Bronchial epithelial cell (primary cell): Measurements from ENCODE around the gene VPS4A. TPM values are rescaled to one million over a fixed set of nuclear protein-coding genes. Genes with fewer than 3 reads are reported as not detected.

Experiments
- DNase-seq: peaks from one replicate; pipeline ENCODE4 v3.0.0-alpha.2; 2010; ENCODE audit warnings: low read depth
- FAIRE-seq: peaks from 2 replicates; lab custom pipeline; 2011; peaks lifted over from hg19 to GRCh38; lab: Jason Lieb, UNC
- H3K27me3 ChIP-seq: 2 replicates; pipeline ENCODE4 v1.5.1; 2011; ENCODE audit warnings: low read length; ENCODE audit not compliant: control insufficient read depth, insufficient read depth
- H3K36me3 ChIP-seq: 2 replicates; pipeline ENCODE4 v1.5.1; 2011; ENCODE audit warnings: low read length; ENCODE audit not compliant: control insufficient read depth, insufficient read depth
- H3K4me3 ChIP-seq: 2 replicates; pipeline ENCODE4 v1.5.1; 2011; ENCODE audit warnings: mild to moderate bottlenecking, low read depth, low read length, control low read depth
- CTCF ChIP-seq: IDR thresholded peaks from 2 replicates; pipeline ENCODE4 v1.5.1; 2011; ENCODE audit warnings: mild to moderate bottlenecking, moderate library complexity, low read length, control low read depth, inconsistent platforms; ENCODE audit not compliant: insufficient read depth, severe bottlenecking
- total RNA-seq: library from RNA; depleted of rRNA; stranded (reverse); fragments of >200 nt; gene quantifications from 2 replicates; pipeline ENCODE4 v1.2.1, GENCODE V29; 2014

Gene VPS4A
- total RNA-seq, 1 donor from 2014 or later, result 41.9 TPM

DNA sequence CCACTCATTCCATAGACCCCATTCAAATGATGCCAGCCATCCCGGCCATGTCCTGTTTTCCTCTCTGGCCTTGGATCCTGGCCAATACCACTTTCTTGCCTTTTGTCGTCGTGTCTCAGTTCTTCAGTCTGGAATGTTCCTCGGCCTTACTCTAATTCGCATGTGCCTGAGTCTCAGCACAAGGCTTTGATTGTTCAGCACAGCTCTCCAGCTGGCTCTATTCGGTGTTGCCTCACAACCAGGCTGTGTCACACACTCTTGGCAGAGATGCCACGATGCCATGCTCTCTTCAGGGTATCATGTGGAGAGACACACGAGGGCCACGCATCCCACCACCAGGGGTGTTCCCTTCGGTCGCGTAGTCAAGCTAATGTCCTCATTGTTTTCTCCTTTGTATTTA, 1.8 kb upstream of the VPS4A start:
- no peak for DNase-seq
- no peak for FAIRE-seq
- Histone ChIP-seq H3K4me3 (no peak overlapping the region), H3K36me3 (peaks cover 3% of the 10 kb centered on the region), H3K27me3 (no peaks in the 10 kb centered on the region)
- no peak for TF ChIP-seq CTCF

GRCh38 chr16:69311533-69312387, 610 bp downstream of the VPS4A start:
- Histone ChIP-seq H3K27me3 (no peaks in the 10 kb centered on the region), H3K4me3 (peak overlapping the region; percentile 58), H3K36me3 (peaks cover 17% of the 10 kb centered on the region)
- no peak for FAIRE-seq
- peak; percentile 42 for DNase-seq
- TF ChIP-seq CTCF, result no peak

GRCh38 chr16:69313469-69313868, 2.3 kb downstream of the VPS4A start:
- Histone ChIP-seq H3K27me3 (no peaks in the 10 kb centered on the region), H3K36me3 (peaks cover 26% of the 10 kb centered on the region), H3K4me3 (no peak overlapping the region)
- no peak for DNase-seq
- TF ChIP-seq CTCF, result no peak
- FAIRE-seq, result no peak

- DNase-seq (no peak), FAIRE-seq (no peak)
- Histone ChIP-seq H3K4me3 (no peak overlapping the region), H3K27me3 (no peaks in the 10 kb centered on the region), H3K36me3 (peaks cover 35% of the 10 kb centered on the region)
- no peak for TF ChIP-seq CTCF
Measured at GRCh38 chr16:69314534-69314933, 3.4 kb downstream of the VPS4A start.

DNA sequence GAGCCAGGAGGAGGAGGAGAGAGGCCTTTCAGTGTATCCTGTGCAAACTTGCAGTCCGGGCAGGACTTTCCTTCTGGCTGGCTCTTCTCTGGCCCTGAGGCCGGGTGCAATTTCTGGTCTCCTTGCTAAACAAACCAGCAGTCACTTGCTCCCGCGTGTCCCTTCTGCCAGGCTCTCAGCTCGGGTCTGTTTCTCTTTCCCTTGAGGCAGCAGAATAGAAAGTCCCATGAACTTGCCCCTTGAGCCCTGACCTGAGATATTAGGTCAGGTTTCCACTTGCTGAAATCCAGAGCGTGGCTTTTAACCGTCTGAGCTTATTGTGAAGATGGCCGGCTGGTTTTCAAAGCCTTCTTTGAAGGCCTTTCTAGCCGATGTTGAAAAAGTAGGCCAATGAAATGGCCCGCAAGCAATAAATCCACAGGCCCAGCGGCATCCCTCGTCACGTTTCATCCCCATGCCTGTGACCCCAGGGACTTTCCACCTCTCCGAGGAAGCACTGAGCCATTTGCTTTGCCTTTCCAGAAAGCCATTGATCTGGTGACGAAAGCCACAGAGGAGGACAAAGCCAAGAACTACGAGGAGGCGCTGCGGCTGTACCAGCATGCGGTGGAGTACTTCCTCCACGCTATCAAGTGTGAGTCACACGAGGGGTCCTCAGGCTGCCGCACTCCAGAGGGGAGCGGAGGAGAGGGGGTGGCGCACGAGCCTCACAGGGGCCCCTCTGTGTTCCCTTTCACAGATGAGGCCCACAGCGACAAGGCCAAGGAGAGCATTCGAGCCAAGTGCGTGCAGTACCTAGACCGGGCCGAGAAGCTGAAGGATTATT, 4.5 kb downstream of the VPS4A start:
- FAIRE-seq, result no peak
- no peak for TF ChIP-seq CTCF
- no peak overlapping the region for H3K4me3 ChIP-seq
- no peaks in the 10 kb centered on the region for H3K27me3 ChIP-seq
- peaks cover 44% of the 10 kb centered on the region for H3K36me3 ChIP-seq
- no peak for DNase-seq
